Lung microvascular endothelial cell (primary cell): ENCODE measurements around the gene RNF38. TPM values are rescaled to one million over a fixed set of nuclear protein-coding genes. Genes with fewer than 3 reads are reported as not detected.
"Not testable (repeated sequence)": the region's sequence is repeated elsewhere in the genome, so short reads cannot be mapped to it uniquely, and the experiment has no call there.

Experiments used
- DNase-seq, 2 donors: peaks; one replicate each; pipeline versions ENCODE4 v3.0.0 to v3.0.0-alpha.2; 2010; ENCODE audit warnings: low read depth in 2 of 2
- total RNA-seq: library from RNA; depleted of rRNA; stranded (reverse); fragments of >200 nt; gene quantifications from 2 replicates; pipeline ENCODE4 v1.2.1, GENCODE V29; 2014

The RNF38 gene
- total RNA-seq, 1 donor from 2014 or later, result 21.0 TPM

- no peak for DNase-seq
These were observed 63.8 kb downstream of the RNF38 start for GRCh38 chr9:36336131-36336907.

- DNase-seq, result peak in 1 of 2 donors; percentile 33
These were observed 68.1 kb downstream of the RNF38 start for GRCh38 chr9:36332006-36332405.

- peak; percentile 79 to 84 for DNase-seq
These were observed 71.2 kb downstream of the RNF38 start for GRCh38 chr9:36328798-36329411.

DNA sequence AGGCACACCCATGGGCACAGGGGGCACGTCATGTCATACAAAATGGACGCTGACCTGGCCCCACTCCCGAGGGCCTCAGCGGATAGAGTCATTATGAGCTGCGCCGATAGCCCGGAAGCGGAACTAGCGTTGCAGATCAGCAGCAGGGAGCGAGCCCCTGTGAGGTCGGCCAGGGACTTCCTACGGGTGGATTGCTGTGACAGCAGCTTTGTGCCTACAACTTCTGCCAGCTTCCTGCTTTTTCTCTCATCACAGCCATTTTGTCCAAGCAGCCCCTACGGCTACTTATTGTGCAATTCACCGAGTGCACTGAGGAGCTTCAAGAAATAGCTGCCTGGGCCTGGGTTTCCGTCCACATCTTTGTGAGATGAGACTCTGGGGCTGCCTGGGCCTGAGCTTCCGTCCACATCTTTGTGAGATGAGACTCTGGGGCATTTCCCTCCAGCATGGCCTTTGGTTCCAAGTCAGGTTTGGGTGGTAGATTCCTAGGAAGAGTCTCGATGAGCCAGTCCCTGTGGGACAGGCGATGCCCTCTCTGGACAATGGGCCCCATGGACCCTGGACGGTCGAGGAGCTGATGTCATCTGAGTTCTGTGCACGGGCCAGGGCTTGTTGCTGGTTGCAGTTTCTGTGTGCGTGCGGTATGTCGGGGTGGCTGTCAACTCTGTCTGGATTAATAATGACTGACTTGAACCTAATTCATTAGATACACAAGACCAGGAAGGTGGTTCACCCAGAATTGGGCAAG lies 74.8 kb downstream of the RNF38 start:
- peak in 1 of 2 donors; percentile 33 for DNase-seq

DNA sequence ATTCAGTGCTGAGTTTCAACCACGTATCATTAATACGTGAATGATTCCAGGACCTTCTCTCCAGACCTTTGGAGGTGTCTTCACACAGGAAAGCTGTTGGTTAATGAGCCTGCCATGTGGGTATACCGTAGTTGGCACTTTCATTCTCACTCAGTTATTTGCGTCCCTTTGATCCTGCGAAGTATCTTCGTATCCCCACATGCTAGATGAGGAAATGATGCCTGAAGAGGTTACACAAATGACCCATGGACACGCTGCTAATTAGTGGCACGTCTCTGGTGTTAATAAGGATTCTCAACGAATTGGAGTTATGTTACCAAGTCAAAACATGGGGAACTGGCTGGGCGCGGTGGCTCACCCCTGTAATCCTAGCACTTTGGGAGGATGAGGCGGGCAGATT lies 76.1 kb downstream of the RNF38 start:
- no peak for DNase-seq

GRCh38 chr9:36322462-36322861 lies 77.6 kb downstream of the RNF38 start:
- no peak for DNase-seq

DNA sequence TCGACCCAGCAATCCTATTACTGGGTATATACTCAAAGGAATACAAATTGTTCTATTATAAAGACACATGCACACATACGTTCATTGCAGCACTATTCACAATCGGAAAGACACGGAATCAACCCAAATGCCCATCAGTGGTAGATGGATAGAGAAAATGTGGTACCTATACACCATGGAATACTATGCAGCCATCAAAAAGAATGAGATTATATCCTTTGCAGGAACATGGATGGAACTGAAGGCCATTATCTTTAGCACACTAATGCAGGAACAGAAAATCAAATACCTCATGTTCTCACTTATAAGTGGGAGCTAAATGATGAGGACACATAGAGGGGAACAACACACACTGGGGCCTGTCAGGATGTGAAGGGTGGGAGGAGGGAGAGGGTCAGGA lies 78.2 kb downstream of the RNF38 start:
- not testable (repeated sequence) for DNase-seq

GRCh38 chr9:36320466-36320865 lies 79.6 kb downstream of the RNF38 start:
- DNase-seq, result no peak

GRCh38 chr9:36319806-36320205 lies 80.3 kb downstream of the RNF38 start:
- no peak for DNase-seq

GRCh38 chr9:36319183-36319582 lies 80.9 kb downstream of the RNF38 start:
- no peak for DNase-seq

GRCh38 chr9:36318212-36318802 lies 81.8 kb downstream of the RNF38 start:
- no peak for DNase-seq

DNA sequence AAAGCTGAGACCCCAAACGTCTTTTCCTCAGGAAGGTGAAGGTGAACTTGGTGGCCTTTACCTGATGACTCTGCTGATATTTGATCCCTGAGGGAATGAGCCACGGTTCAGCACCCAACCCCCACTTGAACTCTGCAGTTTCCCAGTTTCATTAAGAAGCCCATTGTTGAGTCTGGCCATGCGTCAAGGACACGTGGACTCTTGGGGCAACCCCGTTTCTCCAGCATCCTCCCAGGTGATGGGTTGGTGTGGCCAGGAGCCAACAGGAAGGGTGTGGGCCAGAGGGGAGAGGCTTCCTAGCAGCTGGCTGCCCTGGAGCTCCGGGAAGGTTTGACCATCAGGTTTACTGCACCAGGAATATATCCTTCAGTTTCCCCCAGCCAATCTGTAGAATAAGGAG lies 82.3 kb downstream of the RNF38 start:
- peak in 1 of 2 donors; percentile 38 for DNase-seq

DNA sequence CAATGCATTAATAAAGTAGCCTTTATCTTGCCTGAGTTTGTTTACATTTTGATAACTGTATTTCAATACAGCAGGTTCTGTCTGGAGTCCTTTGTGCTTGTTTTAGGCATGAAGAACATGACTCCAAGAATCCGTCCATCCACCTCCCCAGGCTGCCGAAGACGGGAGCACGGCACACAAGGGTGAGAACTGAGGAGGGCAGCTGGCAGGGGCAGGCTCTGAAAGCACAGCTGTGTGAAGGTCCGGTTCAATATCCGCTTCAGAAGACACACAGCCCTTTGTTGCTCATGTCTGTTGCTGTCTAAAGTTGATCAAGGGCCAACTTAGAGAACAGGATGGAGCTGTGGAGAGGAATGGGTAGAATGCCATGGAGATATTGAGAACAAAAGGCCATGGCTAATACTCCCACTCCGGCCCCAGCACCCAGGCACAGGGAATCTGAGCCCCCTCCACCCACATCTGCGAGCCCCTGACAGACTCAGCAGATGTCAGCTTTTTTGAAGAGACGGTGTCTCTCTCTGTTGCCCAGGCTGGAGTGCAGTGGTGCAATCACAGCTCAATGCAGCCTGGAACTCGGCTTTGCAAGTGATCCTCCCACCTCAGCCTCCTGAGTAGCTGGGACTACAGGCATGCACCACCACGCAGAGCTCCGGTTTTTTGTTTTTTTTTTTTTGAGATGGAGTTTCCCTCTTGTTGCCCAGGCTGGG lies 83.3 kb downstream of the RNF38 start:
- DNase-seq, result peak; percentile 66 to 73

GRCh38 chr9:36316049-36316448 lies 84.0 kb downstream of the RNF38 start:
- no peak for DNase-seq

- DNase-seq, result no peak
These were observed 84.8 kb downstream of the RNF38 start for GRCh38 chr9:36315283-36315682.

GRCh38 chr9:36314740-36315139 lies 85.3 kb downstream of the RNF38 start:
- DNase-seq, result no peak

GRCh38 chr9:36306471-36307306 lies 93.4 kb downstream of the RNF38 start:
- DNase-seq, result peak; percentile 41 to 44

GRCh38 chr9:36304366-36304765 lies 95.7 kb downstream of the RNF38 start:
- not testable (repeated sequence) for DNase-seq

DNA sequence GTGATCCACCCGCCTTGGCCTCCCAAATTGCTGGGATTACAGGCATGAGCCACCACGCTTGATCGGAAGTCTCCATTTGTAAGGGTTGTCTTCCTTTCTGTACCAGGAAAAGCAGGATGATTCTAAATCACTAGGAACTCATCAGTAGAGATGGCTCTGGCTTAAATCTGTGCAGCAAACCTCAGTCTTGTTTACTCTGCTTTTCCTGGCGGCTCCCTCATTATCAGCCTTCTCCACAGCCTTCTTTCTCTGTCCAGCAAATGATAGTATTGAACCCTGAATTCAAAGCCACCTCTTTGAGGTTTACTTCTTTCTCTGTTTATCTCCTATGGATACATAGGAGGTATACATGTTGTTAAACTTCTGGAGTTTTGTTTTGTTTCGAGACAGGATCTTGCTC lies 98.8 kb downstream of the RNF38 start:
- no peak for DNase-seq

- DNase-seq, result no peak
These were observed 101.5 kb downstream of the RNF38 start for GRCh38 chr9:36298566-36298965.
